SKM-1 treated with dmso at 0.1 percent for 144 hours (cell line): ENCODE measurements around the gene HOXA7.

Source experiments
- DNase-seq: peaks from one replicate; lab custom pipeline; 2025; ENCODE audit not compliant: unreplicated experiment; lab: John Stamatoyannopoulos, UW

The HOXA7 gene

DNA sequence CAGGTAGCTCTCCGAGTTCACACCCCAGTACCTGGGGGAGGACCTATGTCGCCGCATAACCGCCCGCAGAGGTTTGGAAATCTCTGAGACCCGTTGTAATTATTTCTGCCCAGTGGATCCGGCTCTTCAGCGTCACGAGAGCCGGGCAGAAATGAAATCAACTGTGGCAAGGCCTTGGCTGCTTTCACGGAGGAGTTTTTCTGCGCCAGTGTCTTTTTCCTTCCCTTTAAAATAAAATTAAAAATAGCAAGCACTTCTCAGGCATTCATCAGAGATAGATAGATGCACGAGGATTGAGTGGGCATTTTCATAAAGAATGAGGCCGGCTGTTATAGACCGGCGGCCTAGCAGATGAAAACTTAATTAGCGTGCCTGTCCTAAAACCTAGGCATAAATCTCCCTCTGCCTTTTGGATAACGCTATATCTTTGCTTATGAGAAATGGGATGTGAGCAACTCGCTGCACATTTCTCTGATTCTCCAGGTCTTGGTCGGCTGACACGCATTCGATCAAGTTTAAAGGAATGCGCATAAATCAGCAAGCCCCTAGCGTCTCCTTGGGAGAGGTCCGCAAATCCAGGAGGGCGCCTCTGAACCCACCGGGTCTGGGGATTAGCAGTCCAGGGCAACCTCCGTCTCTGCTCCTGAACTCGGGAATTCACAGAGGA lies 37.0 kb upstream of the HOXA7 start:
- DNase-seq, result no peak

DNA sequence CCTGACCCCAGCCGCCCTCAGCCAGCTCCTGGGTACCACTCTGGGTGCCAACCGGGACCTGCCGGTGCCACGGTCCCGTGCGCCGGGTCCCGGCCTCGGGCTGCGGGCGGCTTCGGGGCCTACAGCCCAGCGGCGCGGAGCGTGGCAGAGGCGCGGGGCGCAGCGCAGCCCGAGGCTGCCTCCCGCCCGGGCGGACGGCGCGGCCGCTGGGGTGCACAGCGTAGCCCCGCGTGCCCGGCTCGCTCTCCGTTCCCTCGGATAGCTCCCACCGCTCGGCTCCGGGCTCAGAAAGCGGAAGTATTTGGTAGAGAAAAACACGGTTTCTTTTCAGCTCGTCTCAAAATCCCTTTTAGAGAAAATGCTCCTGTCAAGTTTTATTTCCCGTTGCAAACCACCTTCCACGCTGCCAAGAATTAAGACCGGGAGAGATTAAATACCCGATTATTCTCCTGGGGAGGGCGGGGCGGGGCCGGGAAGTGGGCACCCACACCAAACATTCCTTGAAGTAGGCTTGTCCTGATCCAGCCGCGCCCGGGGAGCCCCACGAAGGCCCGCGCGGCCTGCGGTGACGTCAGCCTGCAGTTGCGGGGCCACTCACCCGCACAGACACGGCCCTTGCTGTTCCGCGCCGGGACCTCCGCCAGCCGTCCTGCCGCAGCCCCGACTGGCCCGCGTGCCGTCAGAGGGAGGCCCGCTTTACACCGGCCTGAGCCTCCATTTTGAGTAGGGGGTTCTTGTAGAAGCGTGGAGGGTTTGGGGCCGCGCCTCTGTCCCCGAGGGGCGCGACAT lies 36.3 kb upstream of the HOXA7 start:
- no peak for DNase-seq

- no peak for DNase-seq
Observed at GRCh38 chr7:27191833-27192545, 35.5 kb upstream of the HOXA7 start.

GRCh38 chr7:27191161-27191731 lies 34.8 kb upstream of the HOXA7 start:
- DNase-seq, result no peak

DNA sequence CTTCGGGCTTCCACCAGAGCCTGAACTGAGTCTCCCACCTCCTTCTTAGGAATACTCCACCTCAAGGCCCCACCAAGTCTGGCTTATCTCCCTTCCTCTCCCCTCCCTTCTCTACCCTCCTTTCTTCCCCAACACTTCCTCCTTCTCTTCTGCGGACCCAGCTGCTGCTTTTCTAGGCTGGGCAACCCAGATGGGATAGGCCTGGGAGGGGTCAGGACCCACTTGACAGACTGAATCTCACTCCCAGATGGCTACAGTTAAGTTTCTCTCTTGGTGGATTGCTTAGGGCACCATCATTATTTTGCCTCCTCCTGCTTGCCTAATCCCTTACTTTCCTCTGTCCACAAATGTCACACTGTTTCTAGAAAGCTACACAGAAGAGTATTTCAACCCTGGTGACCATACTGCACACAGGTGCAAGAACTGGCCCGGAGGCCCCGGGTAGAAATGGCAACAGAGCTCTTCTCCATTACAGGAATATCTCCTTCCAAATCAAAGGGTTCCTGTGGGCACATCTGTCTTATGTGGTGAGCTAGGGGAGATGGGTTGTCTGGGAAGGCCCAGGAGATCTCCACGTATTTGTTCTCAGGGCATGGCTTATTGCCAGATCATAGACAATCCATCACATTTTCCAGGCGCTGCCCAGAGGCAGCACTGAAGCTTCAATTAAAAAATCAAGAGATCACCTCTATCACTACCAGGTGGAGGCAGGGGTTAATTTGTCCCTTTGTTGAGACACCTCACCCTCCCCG lies 33.7 kb upstream of the HOXA7 start:
- DNase-seq, result no peak

GRCh38 chr7:27189295-27189996 lies 33.0 kb upstream of the HOXA7 start:
- DNase-seq, result no peak

GRCh38 chr7:27188386-27189294 lies 32.2 kb upstream of the HOXA7 start:
- DNase-seq, result no peak

- DNase-seq, result no peak
Observed at GRCh38 chr7:27187475-27188385, 31.3 kb upstream of the HOXA7 start.

- DNase-seq, result no peak
Observed at GRCh38 chr7:27186668-27187474, 30.4 kb upstream of the HOXA7 start.

DNA sequence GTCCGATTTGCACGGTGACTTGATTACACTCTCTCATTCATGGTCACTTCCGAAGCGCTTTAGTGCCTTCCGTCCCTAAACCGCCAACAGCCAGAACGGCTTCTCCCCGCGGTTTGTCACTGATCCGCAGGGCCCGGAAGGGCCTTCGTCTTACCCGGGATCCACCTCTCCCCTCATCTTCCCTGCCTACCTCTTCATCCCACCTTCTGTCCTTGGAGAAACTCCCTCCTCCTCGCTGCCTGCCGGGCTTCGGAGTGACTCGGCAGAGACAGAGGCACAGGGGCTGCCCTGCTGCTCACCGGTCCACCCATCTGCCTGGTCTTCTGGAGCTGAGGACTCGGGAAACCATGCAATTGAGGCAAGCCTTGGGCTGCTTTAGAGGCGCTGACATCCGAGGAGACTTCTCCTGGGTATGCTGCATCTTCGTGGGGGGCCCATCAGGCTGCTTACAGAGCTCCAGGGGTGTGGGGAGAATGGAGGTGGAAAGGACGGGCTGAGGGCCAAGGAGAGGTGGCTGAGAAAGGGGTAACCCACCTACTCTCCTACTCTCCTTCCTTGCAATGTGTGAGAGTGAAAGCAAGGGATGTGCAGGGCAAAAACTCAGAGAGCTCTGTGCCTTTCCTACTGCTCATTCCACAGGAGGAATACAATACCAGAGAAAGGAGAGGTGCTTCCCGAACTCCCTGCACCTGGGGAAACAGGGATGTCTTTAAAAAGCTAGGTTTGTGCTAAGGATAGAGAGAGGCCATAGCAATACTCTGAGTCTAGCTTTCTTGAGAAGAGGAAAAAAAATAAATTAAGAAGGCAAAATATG lies 29.6 kb upstream of the HOXA7 start:
- no peak for DNase-seq

GRCh38 chr7:27185013-27185853 lies 28.8 kb upstream of the HOXA7 start, which contains the start of gene HOXA11:
TSS of gene HOXA11 (minus strand) at chr7:27185232. CDS start at chr7:27185144, 88 bp downstream.
- DNase-seq, result no peak

DNA sequence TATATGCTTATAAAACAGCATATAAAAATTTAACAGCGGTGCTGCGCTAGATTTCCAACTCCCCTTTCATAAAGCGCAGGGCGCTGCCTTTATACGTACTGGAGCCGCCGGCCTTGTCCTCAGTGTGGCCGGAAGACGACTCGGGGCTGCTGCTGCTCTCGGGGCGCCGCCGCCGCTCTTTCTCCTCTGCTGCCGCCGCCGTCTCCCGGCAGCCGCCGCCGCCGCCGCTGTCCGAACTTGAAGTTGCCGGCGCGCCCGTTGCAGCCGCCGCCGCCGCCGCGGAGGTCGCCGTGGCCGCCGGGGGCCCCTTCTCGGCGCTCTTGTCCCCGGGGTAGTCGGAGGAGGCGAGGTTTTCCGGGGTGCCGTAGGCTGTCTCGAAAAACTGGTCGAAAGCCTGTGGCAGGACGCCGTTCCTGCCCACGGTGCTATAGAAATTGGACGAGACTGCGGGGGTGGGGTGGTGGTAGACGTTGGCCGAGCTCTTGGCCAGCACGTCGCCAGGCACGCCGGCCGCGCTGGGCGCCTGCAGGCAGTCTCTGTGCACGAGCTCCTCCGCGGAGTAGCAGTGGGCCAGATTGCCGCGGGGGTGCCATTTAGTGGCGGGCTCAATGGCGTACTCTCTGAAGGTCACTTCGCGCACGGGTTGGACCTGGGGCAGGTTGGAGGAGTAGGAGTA lies 28.0 kb upstream of the HOXA7 start:
- no peak for DNase-seq

GRCh38 chr7:27183682-27184336 lies 27.3 kb upstream of the HOXA7 start:
- no peak for DNase-seq

GRCh38 chr7:27182861-27183681 lies 26.6 kb upstream of the HOXA7 start:
- DNase-seq, result no peak
